NCI-H2196 treated with DMSO at 0.1 percent for 48 hours (cell line): ENCODE data around the gene SLC37A1.
A peak's percentile ranks its signal among the peaks of the same experiment; 100 is the strongest.

Experiments used
- DNase-seq: peaks from one replicate; lab custom pipeline; 2025; ENCODE audit not compliant: unreplicated experiment; lab: John Stamatoyannopoulos, UW

Gene SLC37A1

GRCh38 chr21:42558846-42559245 lies 45.2 kb downstream of the SLC37A1 start:
- no peak for DNase-seq

GRCh38 chr21:42559326-42559725 lies 45.7 kb downstream of the SLC37A1 start:
- no peak for DNase-seq

GRCh38 chr21:42560517-42561179 lies 47.0 kb downstream of the SLC37A1 start:
- DNase-seq: no peak

GRCh38 chr21:42561762-42562650 lies 48.4 kb downstream of the SLC37A1 start:
- peak; percentile 43 for DNase-seq

- DNase-seq: no peak
Measured at GRCh38 chr21:42562816-42563215, 49.2 kb downstream of the SLC37A1 start.

- DNase-seq: no peak
Measured at GRCh38 chr21:42563261-42563660, 49.6 kb downstream of the SLC37A1 start.

GRCh38 chr21:42563686-42564085 lies 50.0 kb downstream of the SLC37A1 start:
- no peak for DNase-seq

GRCh38 chr21:42564561-42564971 lies 50.9 kb downstream of the SLC37A1 start:
- DNase-seq: no peak

- DNase-seq: no peak
Measured at GRCh38 chr21:42565206-42565810, 51.7 kb downstream of the SLC37A1 start.

- no peak for DNase-seq
Measured at GRCh38 chr21:42565886-42566523, 52.4 kb downstream of the SLC37A1 start.

- DNase-seq: no peak
Measured at GRCh38 chr21:42566524-42567213, 53.0 kb downstream of the SLC37A1 start.

- DNase-seq: no peak
Measured at GRCh38 chr21:42567214-42567555, 53.5 kb downstream of the SLC37A1 start.

GRCh38 chr21:42567861-42568260 lies 54.2 kb downstream of the SLC37A1 start:
- DNase-seq: no peak

- DNase-seq: no peak
Measured at GRCh38 chr21:42568376-42568775, 54.7 kb downstream of the SLC37A1 start.

GRCh38 chr21:42568866-42569731 lies 55.4 kb downstream of the SLC37A1 start:
- DNase-seq: no peak

GRCh38 chr21:42569732-42570301 lies 56.2 kb downstream of the SLC37A1 start:
- no peak for DNase-seq

GRCh38 chr21:42570362-42570761 lies 56.7 kb downstream of the SLC37A1 start:
- DNase-seq: no peak

- DNase-seq: peak; percentile 20
Measured at GRCh38 chr21:42570841-42571387, 57.3 kb downstream of the SLC37A1 start.

GRCh38 chr21:42571391-42572150 lies 57.9 kb downstream of the SLC37A1 start:
- no peak for DNase-seq
